ENCODE measurements around the gene HGFAC.
"Not testable (repeated sequence)": the region's sequence is repeated elsewhere in the genome, so short reads cannot be mapped to it uniquely, and the experiment has no call there.

Gene HGFAC

GRCh38 chr4:3458371-3458770 is 16.6 kb downstream of the HGFAC start:
- H3K4me1 ChIP-seq (ENCODE audit: low read length): no peaks in the 10 kb centered on the region
- H3K9me3 ChIP-seq (ENCODE audit: insufficient read depth, low read length): no peaks in the 10 kb centered on the region
- H3K4me3 ChIP-seq (ENCODE audit: low read length): no peak overlapping the region
- H3K27ac ChIP-seq (ENCODE audit: low read length): no peak overlapping the region
- H3K4me2 ChIP-seq (ENCODE audit: low read length): no peak overlapping the region
- peaks cover 25% of the 10 kb centered on the region for H3K27me3 ChIP-seq (ENCODE audit: low read depth, low read length)
- H4K20me1 ChIP-seq (ENCODE audit: insufficient read depth, low read length): no peaks in the 10 kb centered on the region
- H2AFZ ChIP-seq (ENCODE audit: low read depth, low read length): no peak overlapping the region
- H3K79me2 ChIP-seq (ENCODE audit: low read length): no peaks in the 10 kb centered on the region
- TF ChIP-seq CTCF (IDR thresholded peaks at IDR 0.05; ENCODE audit: low read depth, low read length): no peak
- no peak for TF ChIP-seq EZH2phosphoT487 (IDR thresholded peaks at IDR 0.05; ENCODE audit: low read depth)
- no peak overlapping the region for H3K9ac ChIP-seq (ENCODE audit: low read length)
- no peaks in the 10 kb centered on the region for H3K36me3 ChIP-seq (replicated peaks; ENCODE audit: low read depth, low read length)

- not testable (repeated sequence) for H3K9me3 ChIP-seq (ENCODE audit: insufficient read depth, low read length); H3K4me1 ChIP-seq (ENCODE audit: low read length); H4K20me1 ChIP-seq (ENCODE audit: insufficient read depth, low read length); H2AFZ ChIP-seq (ENCODE audit: low read depth, low read length); H3K27ac ChIP-seq (ENCODE audit: low read length); H3K79me2 ChIP-seq (ENCODE audit: low read length); H3K9ac ChIP-seq (ENCODE audit: low read length); H3K36me3 ChIP-seq (replicated peaks; ENCODE audit: low read depth, low read length); H3K4me3 ChIP-seq (ENCODE audit: low read length); H3K4me2 ChIP-seq (ENCODE audit: low read length)
- H3K27me3 ChIP-seq (ENCODE audit: low read depth, low read length): peaks cover 19% of the 10 kb centered on the region
These were observed 17.4 kb downstream of the HGFAC start for GRCh38 chr4:3459156-3459555.

- H3K79me2 ChIP-seq (ENCODE audit: low read length): no peaks in the 10 kb centered on the region
- H3K4me1 ChIP-seq (ENCODE audit: low read length): no peaks in the 10 kb centered on the region
- H3K4me3 ChIP-seq (ENCODE audit: low read length): no peak overlapping the region
- no peak overlapping the region for H3K9ac ChIP-seq (ENCODE audit: low read length)
- H4K20me1 ChIP-seq (ENCODE audit: insufficient read depth, low read length): no peaks in the 10 kb centered on the region
- H3K27me3 ChIP-seq (ENCODE audit: low read depth, low read length): peaks cover 14% of the 10 kb centered on the region
- H2AFZ ChIP-seq (ENCODE audit: low read depth, low read length): no peak overlapping the region
- no peaks in the 10 kb centered on the region for H3K36me3 ChIP-seq (replicated peaks; ENCODE audit: low read depth, low read length)
- TF ChIP-seq EZH2phosphoT487 (IDR thresholded peaks at IDR 0.05; ENCODE audit: low read depth): no peak
- TF ChIP-seq CTCF (IDR thresholded peaks at IDR 0.05; ENCODE audit: low read depth, low read length): no peak
- no peak overlapping the region for H3K4me2 ChIP-seq (ENCODE audit: low read length)
- no peaks in the 10 kb centered on the region for H3K9me3 ChIP-seq (ENCODE audit: insufficient read depth, low read length)
- H3K27ac ChIP-seq (ENCODE audit: low read length): no peak overlapping the region
These were observed 19.2 kb downstream of the HGFAC start for GRCh38 chr4:3460926-3461325.

- Histone ChIP-seq H3K9ac (ENCODE audit: low read length) (no peak overlapping the region), H3K27ac (ENCODE audit: low read length) (no peak overlapping the region), H3K4me3 (ENCODE audit: low read length) (no peak overlapping the region), H4K20me1 (ENCODE audit: insufficient read depth, low read length) (no peaks in the 10 kb centered on the region), H3K9me3 (ENCODE audit: insufficient read depth, low read length) (no peaks in the 10 kb centered on the region), H3K79me2 (ENCODE audit: low read length) (no peaks in the 10 kb centered on the region), H3K4me2 (ENCODE audit: low read length) (no peak overlapping the region), H3K36me3 (replicated peaks; ENCODE audit: low read depth, low read length) (no peaks in the 10 kb centered on the region), H2AFZ (ENCODE audit: low read depth, low read length) (no peak overlapping the region), H3K27me3 (ENCODE audit: low read depth, low read length) (peaks cover 14% of the 10 kb centered on the region), H3K4me1 (ENCODE audit: low read length) (no peaks in the 10 kb centered on the region)
- TF ChIP-seq CTCF (IDR thresholded peaks at IDR 0.05; ENCODE audit: low read depth, low read length): no peak
- TF ChIP-seq EZH2phosphoT487 (IDR thresholded peaks at IDR 0.05; ENCODE audit: low read depth): no peak
These were observed 19.9 kb downstream of the HGFAC start for GRCh38 chr4:3461515-3462291.
